Measurements from ENCODE around the gene ZBTB26.

DNA sequence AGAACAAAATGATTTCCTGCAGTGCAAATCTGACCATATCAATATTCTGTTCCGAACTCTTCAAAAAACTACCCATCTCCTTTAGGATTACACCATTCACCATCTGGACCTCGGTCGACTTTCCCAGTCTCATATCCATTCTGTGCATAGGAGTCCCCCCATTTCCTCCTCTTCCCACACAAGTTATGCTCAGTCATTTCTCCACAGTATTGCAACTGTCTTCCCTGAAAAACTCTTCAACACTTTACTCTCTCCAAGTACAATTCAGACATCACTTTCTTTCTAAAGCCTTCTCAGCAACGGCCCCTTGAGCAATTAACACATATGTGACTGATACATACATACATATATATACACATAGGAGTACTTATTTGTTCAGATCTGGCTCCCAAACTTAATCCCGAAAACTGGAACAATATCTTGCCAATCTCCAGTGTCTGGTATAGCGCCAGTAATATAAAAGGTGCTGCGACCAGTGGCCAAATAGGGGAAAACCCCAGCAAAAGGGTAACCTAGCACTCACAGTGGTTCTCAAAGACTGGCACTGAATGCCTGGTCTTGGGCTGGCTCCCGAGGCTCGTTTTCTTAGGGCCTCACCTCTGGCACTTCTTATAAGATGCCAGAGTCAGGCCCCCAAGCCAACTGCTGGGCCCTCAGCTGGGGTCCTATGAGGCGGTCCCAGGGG lies 629 bp downstream of the ZBTB26 start:
- TF ChIP-seq, protein P1, sequence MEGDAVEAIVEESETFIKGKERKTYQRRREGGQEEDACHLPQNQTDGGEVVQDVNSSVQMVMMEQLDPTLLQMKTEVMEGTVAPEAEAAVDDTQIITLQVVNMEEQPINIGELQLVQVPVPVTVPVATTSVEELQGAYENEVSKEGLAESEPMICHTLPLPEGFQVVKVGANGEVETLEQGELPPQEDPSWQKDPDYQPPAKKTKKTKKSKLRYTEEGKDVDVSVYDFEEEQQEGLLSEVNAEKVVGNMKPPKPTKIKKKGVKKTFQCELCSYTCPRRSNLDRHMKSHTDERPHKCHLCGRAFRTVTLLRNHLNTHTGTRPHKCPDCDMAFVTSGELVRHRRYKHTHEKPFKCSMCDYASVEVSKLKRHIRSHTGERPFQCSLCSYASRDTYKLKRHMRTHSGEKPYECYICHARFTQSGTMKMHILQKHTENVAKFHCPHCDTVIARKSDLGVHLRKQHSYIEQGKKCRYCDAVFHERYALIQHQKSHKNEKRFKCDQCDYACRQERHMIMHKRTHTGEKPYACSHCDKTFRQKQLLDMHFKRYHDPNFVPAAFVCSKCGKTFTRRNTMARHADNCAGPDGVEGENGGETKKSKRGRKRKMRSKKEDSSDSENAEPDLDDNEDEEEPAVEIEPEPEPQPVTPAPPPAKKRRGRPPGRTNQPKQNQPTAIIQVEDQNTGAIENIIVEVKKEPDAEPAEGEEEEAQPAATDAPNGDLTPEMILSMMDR (conservative IDR thresholded peaks at IDR 0.05; ENCODE audit: low read length): no peak; the same call in 1 of the 2 replicates
- no peak for TF ChIP-seq EZH2phosphoT487 (IDR thresholded peaks at IDR 0.05; ENCODE audit: borderline replicate concordance)
